NCI-H748 (cell line): ENCODE measurements around the gene PNPO.

ENCODE experiments used
- DNase-seq: peaks from one replicate; lab custom pipeline; 2025; ENCODE audit not compliant: unreplicated experiment; lab: John Stamatoyannopoulos, UW

Gene PNPO

GRCh38 chr17:47941246-47942095 is at the start of gene PNPO:
TSS of gene PNPO (plus strand) at chr17:47941571. CDS start at chr17:47941676, 105 bp downstream.
- peak; percentile 98 for DNase-seq

DNA sequence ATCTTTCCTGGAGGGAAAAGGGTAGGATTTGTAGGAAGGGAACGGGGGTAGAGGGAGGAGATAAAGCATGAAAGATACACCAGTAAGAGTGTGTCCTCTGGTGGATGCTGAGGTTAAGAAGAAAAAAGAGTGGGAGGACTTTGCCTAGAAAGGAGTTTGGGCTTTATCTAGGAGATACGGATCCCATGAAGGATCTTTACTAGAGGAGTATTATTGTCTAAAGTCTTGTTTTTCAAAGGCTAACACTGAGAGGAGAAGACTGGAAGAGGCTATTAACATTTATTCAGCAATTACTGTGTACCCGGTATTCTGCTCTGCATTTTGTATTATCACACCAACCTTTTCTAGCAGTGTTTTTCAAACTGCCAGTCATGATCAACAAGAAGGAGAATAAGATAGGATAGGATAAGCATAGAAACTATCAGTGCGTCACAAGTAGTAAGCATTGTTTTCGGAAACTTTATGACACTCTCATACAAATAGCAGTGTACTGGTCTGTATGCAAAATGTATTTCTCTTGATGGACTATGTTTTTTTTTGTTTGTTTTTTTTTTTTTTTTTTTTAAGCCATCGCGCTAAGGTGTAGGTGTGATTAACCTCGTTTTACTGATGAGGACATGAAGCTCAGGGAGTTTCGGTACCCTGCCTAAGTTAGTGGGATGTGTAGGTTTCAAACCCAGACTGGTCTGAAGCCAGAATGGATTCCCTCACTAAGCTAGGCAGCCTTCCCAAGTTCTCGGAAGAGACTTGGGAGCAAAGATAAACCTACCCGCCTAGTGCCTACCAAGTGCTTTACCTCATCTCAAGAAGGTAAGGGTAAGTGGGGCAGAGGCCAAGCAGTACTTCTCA is 46.6 kb upstream of the PNPO start:
- no peak for DNase-seq

DNA sequence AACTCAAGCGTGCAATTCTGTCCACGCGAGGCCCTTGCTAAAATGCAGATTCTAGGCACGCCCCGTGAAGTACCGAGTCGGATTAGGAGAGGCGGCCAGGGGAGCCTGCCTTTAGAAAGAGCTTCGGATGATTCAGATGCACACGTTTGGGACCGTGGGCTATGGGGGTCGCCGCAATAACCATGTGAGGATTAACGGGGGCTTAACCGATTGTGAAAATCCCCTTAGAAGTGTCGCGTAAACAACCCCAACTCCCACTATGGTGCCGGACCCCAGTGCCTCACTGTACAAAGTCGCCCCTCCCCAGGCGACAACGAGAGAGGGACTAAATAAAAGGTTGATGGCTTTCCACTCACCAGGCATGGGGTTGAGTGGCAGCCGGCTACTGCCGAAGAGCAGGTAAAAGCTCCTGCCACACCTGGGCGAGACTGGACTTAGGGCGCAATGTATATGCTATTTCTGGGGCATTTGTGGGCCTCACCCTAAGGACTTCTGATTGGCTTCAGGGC is 46.0 kb upstream of the PNPO start:
- DNase-seq, result peak; percentile 53

DNA sequence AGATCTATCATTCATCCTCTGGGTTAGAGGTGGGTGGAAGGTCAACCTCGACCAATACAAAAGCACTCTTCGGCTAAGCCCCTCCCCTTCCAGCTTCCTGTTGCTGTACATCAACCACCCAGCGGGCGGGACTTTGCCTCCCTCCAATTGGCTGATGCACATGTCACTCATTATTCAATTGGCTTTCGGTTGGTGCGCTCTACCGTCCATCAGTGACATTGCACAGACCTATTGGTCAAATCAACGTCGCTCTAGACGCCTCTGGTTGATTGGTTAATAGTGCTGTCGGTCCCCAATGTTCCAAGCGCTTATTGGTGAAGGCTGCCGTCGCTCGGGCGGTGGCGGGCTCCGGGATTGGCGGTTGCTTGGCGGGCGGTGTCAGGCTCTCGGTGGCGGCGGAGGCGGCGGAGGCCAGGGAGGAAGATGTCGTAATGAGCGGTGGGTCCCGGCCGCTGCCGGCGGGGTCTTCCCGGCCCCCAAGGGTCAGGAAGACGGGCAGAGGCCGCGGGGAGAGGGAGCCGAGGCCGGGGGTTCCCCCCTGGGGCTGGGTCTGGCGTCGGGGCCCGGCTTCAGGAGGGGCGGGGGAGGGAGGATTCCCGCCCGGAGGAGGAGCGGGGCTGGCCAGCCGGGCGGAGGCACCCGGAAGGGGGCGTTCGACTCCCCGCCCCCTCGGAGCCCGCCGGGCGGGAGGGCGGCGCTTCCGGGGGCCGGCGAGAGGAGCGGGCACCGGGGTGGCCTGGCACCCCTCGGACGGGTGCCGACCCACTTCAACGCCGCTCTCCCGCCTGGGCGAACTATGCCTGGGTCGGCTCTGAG is 45.3 kb upstream of the PNPO start, which contains the start of gene SP2:
Gene SP2 (plus strand): TSS at position 381 of the 816 bp plus-strand sequence. CDS start 51 bp downstream, at position 432.
- DNase-seq, result peak; percentile 100

DNA sequence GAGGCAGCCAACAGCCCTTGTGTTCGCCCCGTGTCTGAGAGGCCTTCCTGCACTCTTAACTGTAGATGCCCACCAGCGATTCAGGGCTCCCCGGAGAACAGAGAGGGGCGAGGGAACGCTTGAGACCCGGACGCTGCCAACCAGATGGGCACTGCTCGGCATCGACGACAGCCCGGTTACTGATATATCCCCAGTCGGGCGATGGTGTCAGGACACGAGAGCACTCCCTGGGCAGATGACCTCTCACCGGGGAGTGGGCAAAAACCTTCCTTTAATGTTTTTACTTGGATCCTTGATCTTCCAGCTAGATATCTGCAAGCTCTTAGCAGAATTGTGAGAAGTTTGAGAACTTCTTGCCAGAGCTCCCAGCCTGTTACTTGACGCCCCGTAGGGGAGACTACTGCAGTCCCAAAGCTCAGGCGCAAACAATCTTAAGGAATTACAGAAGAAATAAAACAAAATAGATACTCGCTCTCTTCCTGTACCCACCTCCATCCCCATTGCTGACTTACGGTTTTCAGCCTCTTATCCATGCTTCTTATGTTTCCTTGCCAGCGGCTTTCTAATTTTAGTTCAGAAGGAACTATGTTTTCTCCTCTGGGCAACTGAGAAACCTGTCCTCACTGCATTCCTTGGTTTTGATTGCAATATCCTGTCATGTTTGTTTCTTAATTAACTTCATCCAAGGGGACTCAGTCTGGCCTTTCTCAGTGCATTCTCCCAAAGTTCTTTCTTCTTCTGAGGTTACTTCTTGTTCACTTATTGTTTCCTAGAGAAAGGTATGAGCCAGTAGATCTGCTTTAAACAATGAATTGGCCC is 44.5 kb upstream of the PNPO start:
- DNase-seq, result no peak

- no peak for DNase-seq
Measured at GRCh38 chr17:47897561-47897960, 43.8 kb upstream of the PNPO start.

- no peak for DNase-seq
Measured at GRCh38 chr17:47898241-47898640, 43.1 kb upstream of the PNPO start.

DNA sequence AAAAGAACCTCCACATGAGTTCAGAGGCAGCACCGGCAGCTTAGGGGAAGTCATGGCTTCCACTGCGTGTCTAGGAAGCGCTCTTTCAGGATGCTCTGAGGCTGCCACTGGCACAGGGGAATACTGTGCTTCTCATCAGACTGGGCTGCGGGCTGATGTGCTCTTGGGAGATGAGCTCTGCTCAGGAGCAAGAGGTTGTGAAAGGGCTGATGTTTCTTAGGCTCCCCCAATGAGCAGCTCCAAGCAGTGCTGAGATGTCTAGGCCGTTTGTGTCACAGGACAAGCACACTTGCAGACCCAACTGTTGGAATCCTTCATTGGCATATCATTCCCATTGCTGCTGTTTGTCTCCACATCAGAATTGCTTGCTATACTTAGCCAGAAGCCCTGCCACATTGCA is 41.7 kb upstream of the PNPO start:
- DNase-seq, result no peak

DNA sequence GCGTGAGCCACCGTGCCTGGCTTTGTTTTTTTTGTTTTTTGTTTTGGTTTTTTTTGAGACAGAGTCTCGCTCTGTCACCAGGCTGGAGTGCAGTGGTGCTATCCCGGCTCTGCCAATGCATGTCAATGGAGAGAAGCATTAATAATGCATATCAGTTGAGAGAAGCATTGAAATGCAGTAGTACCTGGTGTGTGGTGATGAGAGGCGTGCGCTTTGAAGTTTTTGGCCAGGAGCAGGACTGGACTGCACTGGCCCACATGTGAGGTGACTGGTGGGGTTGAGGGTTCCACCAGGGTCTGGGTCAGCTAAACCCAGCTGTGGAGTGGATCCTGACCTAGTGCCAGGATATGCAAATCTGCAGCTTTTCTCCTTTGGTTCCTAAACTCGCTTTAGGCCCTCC is 39.9 kb upstream of the PNPO start:
- DNase-seq, result no peak

- DNase-seq, result no peak
Measured at GRCh38 chr17:47902039-47902744, 39.2 kb upstream of the PNPO start.

GRCh38 chr17:47905221-47905733 is 36.1 kb upstream of the PNPO start:
- no peak for DNase-seq

- no peak for DNase-seq
Measured at GRCh38 chr17:47906443-47906842, 34.9 kb upstream of the PNPO start.

DNA sequence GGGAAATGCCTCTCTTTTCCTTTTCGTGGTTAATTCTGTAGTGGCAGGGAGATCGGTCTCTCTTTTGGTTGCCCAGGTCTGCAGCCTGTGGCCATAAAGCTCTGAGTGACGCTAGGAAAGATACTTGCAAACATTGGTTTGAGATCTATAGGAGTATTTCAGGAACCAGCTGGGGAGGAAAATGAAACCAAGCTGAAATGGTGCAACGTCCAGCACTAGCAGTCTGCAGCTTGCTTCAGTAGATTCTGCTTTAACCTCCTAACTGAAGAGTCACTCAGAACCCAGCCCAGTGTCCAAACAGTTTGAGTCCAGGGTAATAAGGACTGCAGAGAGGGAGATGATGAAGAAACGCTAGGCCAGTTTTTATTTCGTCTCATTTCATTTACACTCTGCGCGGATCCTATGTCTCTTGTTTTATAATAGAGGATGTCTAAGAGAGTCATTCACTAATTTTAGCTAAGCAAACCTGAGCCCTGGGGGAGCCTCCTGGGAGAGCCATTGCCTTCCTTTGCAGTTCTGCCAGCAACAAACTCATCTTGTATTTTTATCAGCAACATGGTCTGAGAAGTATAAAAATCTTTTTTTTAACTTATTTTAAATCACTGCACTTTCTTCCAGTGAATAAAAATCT is 33.3 kb upstream of the PNPO start:
- no peak for DNase-seq

DNA sequence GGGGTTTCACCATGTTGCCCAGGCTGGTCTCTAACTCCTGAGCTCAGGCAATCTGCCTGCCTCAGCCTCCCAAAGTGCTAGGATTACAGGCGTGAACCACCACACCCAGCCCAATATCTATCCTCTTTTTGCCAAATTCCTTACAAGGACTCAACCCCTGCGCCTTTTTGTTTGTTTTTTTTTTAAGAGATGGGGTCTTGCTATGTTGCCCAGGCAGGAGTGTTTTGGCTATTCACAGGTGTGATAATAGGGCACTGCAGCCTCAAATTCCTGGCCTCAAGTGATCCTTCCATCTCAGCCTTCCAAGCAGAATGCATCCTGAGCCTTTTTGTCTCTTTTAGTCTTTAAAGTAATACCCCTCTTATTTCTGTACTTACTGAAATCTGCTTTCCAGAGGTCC is 28.3 kb upstream of the PNPO start:
- DNase-seq, result no peak

GRCh38 chr17:47914306-47914948 is 26.9 kb upstream of the PNPO start:
- no peak for DNase-seq

DNA sequence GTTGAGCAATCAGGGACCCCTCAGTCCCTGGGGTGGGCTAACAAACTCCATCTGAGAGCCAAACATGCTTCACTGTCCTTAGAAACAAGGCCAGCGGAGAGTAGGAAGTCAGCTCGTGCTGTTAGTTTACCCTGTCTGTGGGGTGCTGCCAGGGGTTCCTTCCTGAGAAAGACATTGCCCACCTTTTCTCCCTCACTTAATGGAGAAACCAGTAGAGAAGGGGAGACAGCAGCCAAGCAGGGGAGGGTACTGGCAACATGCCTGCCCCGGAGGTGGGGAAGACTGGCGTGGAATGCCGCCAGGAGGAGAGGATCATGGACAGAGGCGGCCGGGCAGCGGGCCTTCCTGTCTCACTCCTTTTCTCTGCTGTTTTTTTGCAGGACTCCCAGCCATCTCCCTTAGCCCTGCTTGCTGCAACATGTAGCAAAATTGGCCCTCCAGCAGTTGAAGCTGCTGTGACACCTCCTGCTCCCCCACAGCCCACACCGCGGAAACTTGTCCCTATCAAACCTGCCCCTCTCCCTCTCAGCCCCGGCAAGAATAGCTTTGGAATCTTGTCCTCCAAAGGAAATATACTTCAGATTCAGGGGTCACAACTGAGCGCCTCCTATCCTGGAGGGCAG is 25.5 kb upstream of the PNPO start:
- no peak for DNase-seq

DNA sequence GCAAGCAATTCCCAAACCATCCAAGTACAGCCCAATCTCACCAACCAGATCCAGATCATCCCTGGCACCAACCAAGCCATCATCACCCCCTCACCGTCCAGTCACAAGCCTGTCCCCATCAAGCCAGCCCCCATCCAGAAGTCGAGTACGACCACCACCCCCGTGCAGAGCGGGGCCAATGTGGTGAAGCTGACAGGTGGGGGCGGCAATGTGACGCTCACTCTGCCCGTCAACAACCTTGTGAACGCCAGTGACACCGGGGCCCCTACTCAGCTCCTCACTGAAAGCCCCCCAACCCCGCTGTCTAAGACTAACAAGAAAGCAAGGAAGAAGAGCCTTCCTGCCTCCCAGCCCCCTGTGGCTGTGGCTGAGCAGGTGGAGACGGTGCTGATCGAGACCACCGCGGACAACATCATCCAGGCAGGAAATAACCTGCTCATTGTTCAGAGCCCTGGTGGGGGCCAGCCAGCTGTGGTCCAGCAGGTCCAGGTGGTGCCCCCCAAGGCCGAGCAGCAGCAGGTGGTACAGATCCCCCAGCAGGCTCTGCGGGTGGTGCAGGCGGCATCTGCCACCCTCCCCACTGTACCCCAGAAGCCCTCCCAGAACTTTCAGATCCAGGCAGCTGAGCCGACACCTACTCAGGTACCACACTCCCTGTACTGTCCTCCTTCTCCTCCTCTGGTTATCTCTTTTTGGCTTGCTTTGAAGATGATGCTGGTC is 24.7 kb upstream of the PNPO start:
- DNase-seq, result no peak
